ENCODE measurements around the gene MAML2.

DNA sequence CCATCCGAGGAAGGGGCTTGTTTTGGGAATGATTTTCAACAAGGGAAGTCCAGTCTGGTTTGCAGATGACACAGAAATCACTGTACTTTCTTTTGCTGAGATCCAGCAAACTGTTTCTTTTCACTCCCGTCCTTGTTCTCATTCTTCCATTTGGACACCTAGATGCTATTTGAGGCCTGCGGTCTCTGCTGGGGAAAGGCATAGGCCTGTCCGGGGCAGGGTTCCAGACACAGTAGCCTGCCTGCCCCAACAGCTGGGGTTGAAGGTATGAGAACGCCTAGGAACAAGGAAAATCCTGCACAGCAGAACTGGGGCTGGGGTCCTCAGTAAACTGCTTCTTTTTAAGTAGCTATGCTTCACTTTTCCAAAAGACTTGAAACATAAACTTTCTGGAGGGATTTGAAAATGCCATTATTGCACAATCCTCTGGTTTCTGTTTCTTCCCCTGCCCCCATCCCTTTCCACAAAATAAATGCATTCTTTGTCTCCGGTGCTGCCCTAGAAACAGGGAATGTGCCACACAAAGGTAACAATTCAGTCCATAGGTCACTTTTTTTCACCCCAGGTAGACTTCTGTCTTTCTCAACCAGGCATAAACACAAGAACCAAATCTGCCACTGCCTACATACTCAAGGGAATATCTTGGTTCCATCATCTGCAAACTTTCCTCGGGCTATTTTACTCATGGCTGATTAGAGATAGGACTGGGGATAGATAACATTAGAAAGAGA is 244.3 kb downstream of the MAML2 start:
- TF ChIP-seq CTCF (IDR thresholded peaks at IDR 0.05; ENCODE audit: poor library complexity) = no peak
- TF ChIP-seq EZH2 (IDR thresholded peaks at IDR 0.05; ENCODE audit: borderline replicate concordance) = no peak
- TF ChIP-seq EZH2phosphoT487 (IDR thresholded peaks at IDR 0.05; ENCODE audit: low read depth, severe bottlenecking, unreplicated experiment) = no peak

Measured in hepatocyte (in vitro differentiated cells).